H4 (cell line): ENCODE results near the gene NPEPL1. TPM values are rescaled to one million over a fixed set of nuclear protein-coding genes. Genes with fewer than 3 reads are reported as not detected.
"Not testable (repeated sequence)": the region's sequence is repeated elsewhere in the genome, so short reads cannot be mapped to it uniquely, and the experiment has no call there.

Source experiments
- DNase-seq: peaks from one replicate; pipeline ENCODE4 v3.0.0-alpha.2; 2015; ENCODE audit warnings: low spot score
- total RNA-seq: library from RNA; depleted of rRNA; stranded (reverse); fragments of >200 nt; shearing (Covaris generic); gene quantifications from 2 replicates; pipeline ENCODE4 v1.2.3, GENCODE V29; 2014

NPEPL1 gene
- total RNA-seq, 1 experiment from 2014 or later: 0.95 TPM

DNA sequence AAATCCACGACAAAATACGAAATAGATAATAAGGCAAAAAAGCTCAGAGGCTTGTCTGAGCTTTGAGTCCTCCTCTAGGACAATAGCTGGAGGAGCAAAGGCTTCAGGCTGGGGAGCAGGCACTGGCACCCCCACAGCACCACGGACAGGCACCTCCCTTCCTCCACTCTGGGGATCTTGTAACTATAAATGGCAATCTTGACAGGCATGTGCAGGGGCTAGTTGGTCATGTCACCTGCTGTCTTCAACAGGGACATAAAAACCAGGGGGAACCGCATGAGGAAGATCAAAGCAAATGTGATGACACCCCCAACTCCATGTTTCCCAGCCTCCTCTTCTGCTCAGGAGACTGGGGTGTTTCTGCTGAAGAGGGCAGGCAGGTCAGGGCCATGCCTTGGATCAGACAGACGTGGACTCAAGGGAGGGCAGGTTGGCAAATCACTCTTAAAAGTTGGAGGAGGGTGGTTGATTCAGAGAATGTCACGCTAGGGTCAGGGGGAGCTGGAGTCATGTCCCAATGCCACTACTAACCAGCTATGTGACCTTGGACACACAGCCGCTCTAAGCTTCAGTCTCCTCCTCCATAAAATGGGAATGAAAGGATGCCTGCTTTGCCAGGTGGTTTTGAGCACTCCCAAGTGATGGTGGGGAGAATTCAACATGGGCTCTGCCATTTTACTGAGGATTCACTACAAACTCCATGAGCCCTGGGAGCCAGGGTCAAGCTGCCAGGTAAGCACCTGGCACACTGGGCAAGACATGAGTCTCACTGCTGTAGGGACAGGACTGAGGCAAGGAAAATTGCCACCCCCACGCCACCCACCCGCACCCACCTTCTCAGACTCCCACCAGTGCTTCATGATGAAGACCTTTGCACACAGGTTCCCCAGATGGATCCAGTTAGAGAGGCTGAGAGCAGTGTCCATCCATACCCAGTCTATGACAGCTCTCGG is 48.0 kb downstream of the NPEPL1 start:
- no peak for DNase-seq

DNA sequence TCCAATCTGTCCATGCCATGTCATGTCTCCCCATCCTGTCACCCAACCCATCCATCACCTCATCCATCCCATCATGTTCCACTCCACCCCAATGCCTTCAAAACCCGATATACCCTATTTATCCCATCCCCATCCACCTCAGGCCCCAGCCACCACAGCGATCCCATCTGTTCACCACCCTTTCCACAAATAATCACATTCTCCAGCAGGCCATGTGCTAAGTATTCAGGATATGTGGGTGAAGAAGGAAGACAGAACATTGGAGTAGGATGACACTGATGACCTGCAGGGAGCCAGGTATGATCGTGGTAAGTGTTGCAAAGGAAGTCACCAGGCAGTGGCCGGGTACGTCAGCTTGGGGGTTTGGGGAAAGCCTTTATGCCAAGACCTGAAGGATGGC is 48.8 kb downstream of the NPEPL1 start:
- no peak for DNase-seq

DNA sequence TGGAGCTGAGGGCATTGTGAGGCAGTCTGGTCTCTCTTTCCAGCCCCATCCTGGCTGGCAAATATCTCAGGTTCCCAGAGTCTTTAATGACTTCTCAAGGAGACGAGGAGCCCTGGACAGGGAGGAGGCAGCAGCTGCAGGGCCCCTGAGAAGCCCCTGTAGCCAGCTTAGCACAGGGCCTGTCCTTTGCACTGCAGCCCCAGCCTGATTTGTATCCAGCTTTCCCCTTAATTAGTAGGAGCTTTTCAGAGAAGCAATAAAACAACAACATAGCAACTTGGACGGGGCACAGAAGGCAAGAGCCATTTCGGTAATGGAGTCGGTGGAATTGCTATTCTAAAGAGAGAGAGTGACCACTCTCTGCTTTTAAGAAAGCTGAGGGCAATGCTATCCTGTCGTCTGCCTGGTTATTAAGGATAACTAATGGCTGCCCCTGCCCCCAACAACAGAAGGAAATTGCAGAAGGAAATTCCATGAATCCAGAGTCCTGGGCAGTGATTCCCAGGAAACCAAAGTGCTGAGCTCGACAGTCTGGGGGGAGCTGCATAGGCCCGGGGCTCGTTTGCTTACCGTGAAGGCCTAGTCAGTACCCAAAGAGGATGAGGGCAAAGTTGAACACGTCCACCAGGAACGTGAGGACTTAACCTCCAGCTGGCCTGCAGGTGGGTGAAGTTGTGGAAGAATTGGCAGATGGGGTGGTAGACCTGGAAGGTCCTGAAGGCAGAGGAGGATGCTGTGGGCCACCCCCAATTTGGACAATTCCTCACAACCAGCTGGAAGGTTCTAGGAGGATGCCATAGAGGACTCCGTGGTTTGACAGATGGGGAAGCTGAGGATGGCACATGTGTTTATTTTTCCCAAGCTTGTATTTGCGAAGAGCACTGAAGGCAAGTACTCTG is 50.3 kb downstream of the NPEPL1 start:
- no peak for DNase-seq

GRCh38 chr20:58743929-58744534 is 51.4 kb downstream of the NPEPL1 start:
- DNase-seq: no peak

DNA sequence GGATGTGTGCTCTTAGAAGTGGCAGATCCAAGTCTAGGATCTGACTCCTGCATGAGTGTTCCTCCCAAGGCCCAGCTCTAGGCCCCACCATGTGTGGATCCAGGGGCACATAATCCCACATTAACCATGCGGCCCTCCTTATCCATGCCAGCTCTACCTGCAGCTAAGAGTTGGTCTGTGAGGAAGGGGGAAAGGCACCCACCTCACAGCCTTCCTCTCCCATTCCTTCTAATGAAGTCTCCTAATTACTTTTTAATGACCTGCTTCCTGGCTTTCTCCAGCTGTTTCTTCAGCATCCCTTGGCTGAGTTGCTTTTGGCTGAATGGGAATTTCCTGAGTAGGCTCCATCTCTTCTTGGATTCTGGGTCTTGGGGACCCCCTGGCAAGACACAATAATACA is 52.2 kb downstream of the NPEPL1 start:
- no peak for DNase-seq

GRCh38 chr20:58745391-58745790 is 52.8 kb downstream of the NPEPL1 start:
- DNase-seq: no peak

GRCh38 chr20:58746620-58747019 is 54.0 kb downstream of the NPEPL1 start:
- DNase-seq: no peak

- no peak for DNase-seq
Measured at GRCh38 chr20:58747211-58747610, 54.6 kb downstream of the NPEPL1 start.

DNA sequence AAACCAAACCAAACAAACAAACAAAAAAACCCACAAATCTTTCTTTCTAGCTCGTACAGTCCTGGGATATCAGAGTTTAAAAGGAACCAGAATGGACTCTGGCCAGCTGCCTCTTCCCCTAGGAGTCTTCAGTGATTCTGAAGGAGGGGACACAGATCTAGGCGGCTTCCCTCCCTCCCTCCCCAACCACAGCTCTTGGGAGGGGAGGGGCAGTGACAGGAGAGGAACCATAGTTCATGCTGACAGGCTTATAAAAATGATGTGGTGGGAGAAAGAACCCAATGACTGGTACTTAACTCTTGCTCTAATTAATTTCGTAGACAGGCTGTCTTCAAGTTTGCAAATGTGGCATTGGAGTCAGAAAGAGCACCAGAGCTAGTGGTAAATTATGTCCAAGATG is 56.0 kb downstream of the NPEPL1 start:
- no peak for DNase-seq

GRCh38 chr20:58749098-58749769 is 56.6 kb downstream of the NPEPL1 start:
- no peak for DNase-seq

GRCh38 chr20:58749979-58750378 is 57.4 kb downstream of the NPEPL1 start:
- no peak for DNase-seq

- not testable (repeated sequence) for DNase-seq
Measured at GRCh38 chr20:58750706-58751105, 58.1 kb downstream of the NPEPL1 start.

- DNase-seq: no peak
Measured at GRCh38 chr20:58751979-58752378, 59.4 kb downstream of the NPEPL1 start.

DNA sequence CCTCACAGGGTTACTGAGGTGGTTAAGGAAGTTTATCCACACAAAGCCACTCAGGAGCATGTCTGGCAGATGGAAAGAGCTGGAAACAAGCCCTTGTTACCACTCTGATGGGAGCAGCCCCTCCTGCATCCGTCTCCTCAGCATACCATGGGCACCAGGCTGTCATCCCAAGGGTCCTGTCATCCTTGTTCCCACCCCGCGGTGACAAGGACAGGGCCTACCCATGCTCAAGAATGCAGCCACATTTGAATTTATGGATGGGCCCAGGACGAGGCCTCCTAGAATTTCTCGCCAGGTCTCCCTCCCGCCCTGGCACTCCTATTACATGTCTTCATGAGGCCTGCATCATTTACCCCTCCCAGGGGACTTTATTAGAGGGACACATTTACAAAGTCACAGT is 60.0 kb downstream of the NPEPL1 start:
- no peak for DNase-seq

- DNase-seq: no peak
Measured at GRCh38 chr20:58753267-58753921, 60.8 kb downstream of the NPEPL1 start.

DNA sequence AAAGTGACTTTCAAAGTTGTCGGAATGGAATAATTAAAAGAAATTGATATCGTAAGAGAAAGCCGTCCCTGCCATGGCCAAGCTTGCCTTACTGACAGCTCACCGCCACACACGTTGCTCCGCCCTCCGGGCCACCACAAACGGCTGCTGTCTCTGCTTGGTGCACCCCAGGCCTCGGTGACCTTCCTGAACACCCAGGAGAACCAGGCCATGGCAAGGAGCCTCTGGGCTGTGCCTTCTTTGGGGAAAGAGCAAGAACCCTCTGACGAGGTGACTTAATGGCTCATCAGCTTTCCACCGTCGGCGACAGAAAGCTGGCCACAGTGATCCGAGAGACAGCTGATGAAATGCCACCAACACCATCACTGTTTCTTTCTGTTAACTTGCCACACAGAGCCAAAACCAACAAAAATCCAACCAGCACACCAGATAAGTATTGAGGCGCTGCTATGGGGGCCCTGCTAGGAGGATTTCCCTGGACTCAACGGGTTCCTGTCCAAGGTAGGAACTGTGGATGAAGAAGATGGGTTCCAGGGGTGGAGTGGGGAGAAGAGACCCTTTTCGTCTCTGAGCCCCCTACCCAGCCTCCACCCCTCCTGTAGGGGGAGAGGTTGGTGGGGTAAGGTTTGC is 61.4 kb downstream of the NPEPL1 start:
- DNase-seq: no peak

DNA sequence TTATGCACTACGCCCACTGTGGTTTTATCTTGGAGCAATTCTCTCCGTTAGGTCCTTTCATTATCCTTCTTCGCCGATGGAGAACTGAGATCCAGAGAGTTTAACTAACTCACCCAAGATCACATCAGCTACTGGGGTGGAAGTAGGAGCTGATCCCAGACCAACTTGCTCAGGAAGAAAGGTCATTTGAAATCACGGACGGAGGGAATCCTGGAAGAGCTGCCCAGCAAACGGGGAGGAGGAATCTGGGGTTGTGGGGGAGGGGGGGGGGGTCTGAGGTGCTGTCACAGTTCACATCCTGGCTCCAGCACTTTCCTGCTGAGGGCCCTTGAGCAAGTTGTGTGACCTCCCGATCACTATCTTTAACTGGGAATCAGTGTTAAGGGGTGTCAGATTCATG is 62.0 kb downstream of the NPEPL1 start:
- DNase-seq: no peak

DNA sequence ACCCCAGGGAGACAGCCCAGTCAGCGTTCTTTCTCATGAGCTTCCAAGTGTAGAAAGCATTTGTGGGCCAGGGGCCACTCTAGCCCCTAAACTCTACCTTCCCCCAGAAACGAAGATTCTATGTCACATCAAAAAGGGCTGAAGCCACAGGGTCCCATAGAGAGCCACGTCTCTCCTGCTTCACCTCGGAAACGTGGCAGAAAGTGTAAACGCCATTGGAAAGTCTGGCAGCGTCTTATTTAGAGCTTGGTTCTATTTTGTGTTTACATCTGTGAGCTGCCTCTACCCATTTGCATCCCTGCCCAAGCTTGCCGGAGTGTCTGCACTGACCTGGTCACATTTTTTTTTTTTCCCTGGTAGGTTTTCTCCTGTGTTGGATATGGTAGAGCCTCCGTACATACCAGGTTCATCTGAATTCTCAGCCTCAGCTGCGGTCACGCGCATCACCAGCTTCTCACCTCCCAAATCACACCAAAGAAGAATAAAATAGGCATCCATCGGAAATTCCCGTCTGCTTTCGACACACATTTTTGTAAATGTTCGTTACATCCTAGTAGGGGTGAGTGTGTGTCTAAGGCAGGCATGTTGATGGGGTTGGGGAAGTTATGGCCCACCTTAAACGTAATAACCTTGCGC is 62.6 kb downstream of the NPEPL1 start:
- no peak for DNase-seq

- no peak for DNase-seq
Measured at GRCh38 chr20:58755766-58756449, 63.3 kb downstream of the NPEPL1 start.

- no peak for DNase-seq
Measured at GRCh38 chr20:58756450-58756775, 63.8 kb downstream of the NPEPL1 start.
